Vagina (tissue), 2 donors: ENCODE measurements around the gene AKAP8L. TPM values are rescaled to one million over a fixed set of nuclear protein-coding genes. Genes with fewer than 3 reads are reported as not detected.
"Not testable (repeated sequence)": the region's sequence is repeated elsewhere in the genome, so short reads cannot be mapped to it uniquely, and the experiment has no call there.

ENCODE experiments used
- DNase-seq, 2 donors: peaks; one replicate each; pipeline ENCODE4 v3.0.0-alpha.2; 2017; ENCODE audit errors: extremely low spot score in 2 of 2
- H3K27ac ChIP-seq: fragments of 200-600 bp; sonication (generic); one replicate; pipeline ENCODE4 v1.5.1; 2019
- H3K27me3 ChIP-seq: fragments of 200-600 bp; sonication (generic); one replicate; pipeline ENCODE4 v1.5.1; 2019
- H3K36me3 ChIP-seq, 2 donors: fragments of 200-600 bp; sonication (generic); one replicate each; pipeline ENCODE4 v1.5.1; 2017 to 2019
- H3K4me1 ChIP-seq: fragments of 200-600 bp; sonication (generic); one replicate; pipeline ENCODE4 v1.5.1; 2019
- H3K4me3 ChIP-seq, 2 donors: fragments of 200-600 bp; sonication (generic); 1 replicate in 1 of 2; 2 replicates in 1 of 2; pipeline ENCODE4 v1.5.1; 2016 to 2019
- H3K9me3 ChIP-seq: fragments of 200-600 bp; sonication (generic); one replicate; pipeline ENCODE4 v1.5.1; 2019
- CTCF ChIP-seq, 3 experiments: fragments of 450-650 bp in 2 of 3; fragments of 200-600 bp in 1 of 3; sonication (generic) in 1 of 3; IDR thresholded peaks; one replicate each; pipeline ENCODE4 v1.5.1; 2017 to 2019; ENCODE audit warnings: antibody characterized with exemption in 3 of 3, mild to moderate bottlenecking in 2 of 3, moderate library complexity in 2 of 3
- POLR2A ChIP-seq, 2 donors: fragments of 450-650 bp; IDR thresholded peaks; one replicate each; pipeline ENCODE4 v1.6.1; 2017; ENCODE audit warnings: antibody characterized with exemption in 2 of 2, mild to moderate bottlenecking in 2 of 2, moderate library complexity in 2 of 2
- POLR2AphosphoS5 ChIP-seq, 2 donors: sonication (generic); formaldehyde crosslinking; IDR thresholded peaks; one replicate each; pipeline ENCODE4 v1.9.0; 2017; ENCODE audit warnings: antibody characterized with exemption in 2 of 2, mild to moderate bottlenecking in 2 of 2, low read depth in 1 of 2; ENCODE audit not compliant: insufficient read depth in 1 of 2
- intact Hi-C: fragments of 100-400 bp; cut with DNase I; formaldehyde crosslinking; loops from one replicate; pipeline ENCODE4 v1.15.1; 2023
- total RNA-seq: library from RNA; depleted of rRNA; stranded (reverse); fragments of >200 nt; gene quantifications from one replicate; pipeline ENCODE4 v1.2.3, GENCODE V29; 2016

The AKAP8L gene
- total RNA-seq, 1 donor from 2014 or later, result 127 TPM

DNA sequence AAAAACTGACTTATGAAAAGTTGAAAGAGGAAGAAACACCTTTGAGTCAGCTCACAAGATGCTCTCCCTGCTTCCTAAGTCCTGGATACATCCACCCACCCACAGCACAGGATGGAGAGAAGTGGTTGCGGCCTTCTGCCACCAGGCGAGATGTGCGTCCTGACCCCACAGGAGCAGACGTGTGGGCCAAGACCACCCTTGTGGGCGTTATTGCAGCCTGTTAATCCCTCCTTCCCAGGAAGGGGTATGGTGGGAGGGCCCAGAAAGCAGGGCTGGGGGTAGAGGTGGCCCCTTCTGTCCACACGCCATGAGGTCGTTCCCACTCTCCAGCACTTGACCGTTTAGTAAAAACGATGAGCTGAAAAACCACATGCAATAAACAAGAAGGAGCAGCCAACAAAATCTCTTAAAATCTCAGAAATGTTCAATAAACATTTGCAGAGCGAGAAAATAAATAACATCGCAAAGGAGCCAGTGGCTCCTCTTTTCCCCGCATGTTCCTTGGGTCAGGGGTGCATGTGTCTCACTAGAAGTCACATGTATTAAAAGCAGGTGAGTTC lies 2.4 kb upstream of the AKAP8L start:
- intact Hi-C loops, result no loop called here
- Histone ChIP-seq H3K9me3 (no peaks in the 10 kb centered on the region), H3K4me1 (peaks cover 56% of the 10 kb centered on the region), H3K27me3 (no peaks in the 10 kb centered on the region), H3K4me3 (no peak overlapping the region), H3K27ac (peak overlapping the region; percentile 81), H3K36me3 (peaks cover 0 to 32% of the 10 kb centered on the region in 2 donors)
- TF ChIP-seq CTCF (IDR thresholded peaks at IDR 0.05), result no peak
- TF ChIP-seq POLR2AphosphoS5 (IDR thresholded peaks at IDR 0.05; ENCODE audit: insufficient read depth in 1 of 2, low read depth in 1 of 2), result no peak
- no peak for TF ChIP-seq POLR2A (IDR thresholded peaks at IDR 0.05)
- no peak for DNase-seq

GRCh38 chr19:15419413-15420025 lies 731 bp upstream of the AKAP8L start:
- no peak for DNase-seq
- Histone ChIP-seq H3K27me3 (no peaks in the 10 kb centered on the region), H3K4me3 (peak overlapping the region; percentile 80 to 93), H3K9me3 (no peaks in the 10 kb centered on the region), H3K36me3 (peaks cover 0 to 22% of the 10 kb centered on the region in 2 donors), H3K27ac (no peak overlapping the region), H3K4me1 (peaks cover 69% of the 10 kb centered on the region)
- intact Hi-C loops, result no loop called here
- no peak for TF ChIP-seq POLR2AphosphoS5 (IDR thresholded peaks at IDR 0.05; ENCODE audit: insufficient read depth in 1 of 2, low read depth in 1 of 2)
- no peak for TF ChIP-seq POLR2A (IDR thresholded peaks at IDR 0.05)
- no peak for TF ChIP-seq CTCF (IDR thresholded peaks at IDR 0.05)

DNA sequence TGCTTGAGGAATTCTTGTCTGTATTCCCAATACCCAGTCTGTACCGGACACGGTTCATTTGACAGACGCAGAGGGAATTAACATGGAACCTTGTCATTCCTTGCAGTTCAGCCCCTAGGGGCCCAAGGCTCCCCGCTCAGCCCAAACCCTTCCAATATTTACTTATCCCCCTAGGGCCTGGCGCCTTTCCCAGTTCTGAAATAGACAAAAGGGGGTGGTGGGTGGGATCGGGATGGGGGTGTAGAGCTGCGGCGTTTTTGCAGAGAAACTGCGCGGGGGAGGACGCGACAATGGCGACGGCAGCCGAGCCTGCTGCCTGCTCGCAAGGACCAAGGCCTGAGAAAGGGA lies 583 bp downstream of the AKAP8L start:
- H3K4me3 ChIP-seq, result peak overlapping the region; percentile 80 to 93
- no peak for TF ChIP-seq POLR2AphosphoS5 (IDR thresholded peaks at IDR 0.05; ENCODE audit: insufficient read depth in 1 of 2, low read depth in 1 of 2)
- TF ChIP-seq POLR2A (IDR thresholded peaks at IDR 0.05), result no peak
- TF ChIP-seq CTCF (IDR thresholded peaks at IDR 0.05), result no peak
- DNase-seq, result no peak
- H3K27me3 ChIP-seq, result no peaks in the 10 kb centered on the region
- peak overlapping the region; percentile 82 for H3K27ac ChIP-seq
- H3K36me3 ChIP-seq, result peaks cover 0 to 9% of the 10 kb centered on the region in 2 donors
- intact Hi-C loops, result no loop called here
- H3K9me3 ChIP-seq, result no peaks in the 10 kb centered on the region
- peaks cover 81% of the 10 kb centered on the region for H3K4me1 ChIP-seq

- DNase-seq, result no peak
- Histone ChIP-seq H3K27ac (peak overlapping the region; percentile 82), H3K36me3 (peaks cover 0 to 4% of the 10 kb centered on the region in 2 donors), H3K9me3 (no peaks in the 10 kb centered on the region), H3K4me3 (peak overlapping the region; percentile 80 to 93), H3K27me3 (no peaks in the 10 kb centered on the region), H3K4me1 (peaks cover 82% of the 10 kb centered on the region)
- TF ChIP-seq CTCF (IDR thresholded peaks at IDR 0.05) (no peak), POLR2AphosphoS5 (IDR thresholded peaks at IDR 0.05; ENCODE audit: insufficient read depth in 1 of 2, low read depth in 1 of 2) (no peak), POLR2A (IDR thresholded peaks at IDR 0.05) (no peak)
- intact Hi-C loops, result no loop called here
These were observed 1.1 kb downstream of the AKAP8L start for GRCh38 chr19:15417699-15418098.

GRCh38 chr19:15412832-15413231 lies 6.0 kb downstream of the AKAP8L start:
- H3K27ac ChIP-seq, result no peak overlapping the region
- no peak overlapping the region for H3K4me3 ChIP-seq
- H3K4me1 ChIP-seq, result peaks cover 78% of the 10 kb centered on the region
- peaks cover 0 to 8% of the 10 kb centered on the region in 2 donors for H3K36me3 ChIP-seq
- no peak for TF ChIP-seq CTCF (IDR thresholded peaks at IDR 0.05)
- no peak for TF ChIP-seq POLR2AphosphoS5 (IDR thresholded peaks at IDR 0.05; ENCODE audit: insufficient read depth in 1 of 2, low read depth in 1 of 2)
- no peak for TF ChIP-seq POLR2A (IDR thresholded peaks at IDR 0.05)
- H3K9me3 ChIP-seq, result no peaks in the 10 kb centered on the region
- H3K27me3 ChIP-seq, result no peaks in the 10 kb centered on the region
- intact Hi-C loops, result no loop called here
- no peak for DNase-seq

GRCh38 chr19:15411351-15411750 lies 7.4 kb downstream of the AKAP8L start:
- not testable (repeated sequence) for H3K27ac ChIP-seq, H3K36me3 ChIP-seq

More at GRCh38 chr19:15411351-15411750, 7.4 kb downstream of the AKAP8L start:
- H3K27me3 ChIP-seq, H3K9me3 ChIP-seq, DNase-seq, intact Hi-C loops, H3K4me3 ChIP-seq: not testable (repeated sequence)
- H3K4me1 ChIP-seq, result peaks cover 76% of the 10 kb centered on the region
